Neural progenitor cell (in vitro differentiated cells): ENCODE measurements around the gene PATE2. TPM values are rescaled to one million over a fixed set of nuclear protein-coding genes. Genes with fewer than 3 reads are reported as not detected.

ENCODE experiments used
- DNase-seq: peaks from one replicate; pipeline ENCODE4 v3.0.0-alpha.2; 2016; ENCODE audit warnings: low spot score
- H2AFZ ChIP-seq: fragments of 200-600 bp; sonication (generic); replicated peaks from 2 replicates; pipeline ENCODE4 v1.6.1; 2016; ENCODE audit warnings: antibody characterized with exemption
- H3F3A ChIP-seq: fragments of 200-600 bp; sonication (generic); 2 replicates; pipeline ENCODE4 v1.6.1; 2016; ENCODE audit warnings: antibody characterized with exemption, low read depth
- H3K27ac ChIP-seq: fragments of 200-600 bp; sonication (generic); 2 replicates; pipeline ENCODE4 v1.5.1; 2016; ENCODE audit warnings: mild to moderate bottlenecking
- H3K27me3 ChIP-seq: fragments of 200-600 bp; sonication (generic); 2 replicates; pipeline ENCODE4 v1.6.1; 2016; ENCODE audit warnings: mild to moderate bottlenecking, moderate library complexity
- H3K36me3 ChIP-seq: fragments of 200-600 bp; sonication (generic); 2 replicates; pipeline ENCODE4 v1.5.1; 2016
- H3K4me1 ChIP-seq: fragments of 200-600 bp; sonication (generic); 2 replicates; pipeline ENCODE4 v1.6.1; 2016; ENCODE audit warnings: mixed run types
- H3K4me2 ChIP-seq: fragments of 200-600 bp; sonication (generic); 2 replicates; pipeline ENCODE4 v1.6.1; 2016
- H3K4me3 ChIP-seq: fragments of 200-600 bp; sonication (generic); 2 replicates; pipeline ENCODE4 v1.5.1; 2016
- H3K79me2 ChIP-seq: fragments of 200-600 bp; sonication (generic); 2 replicates; pipeline ENCODE4 v1.6.1; 2016; ENCODE audit warnings: low read depth
- H3K9ac ChIP-seq: fragments of 200-600 bp; sonication (generic); 2 replicates; pipeline ENCODE4 v1.6.1; 2016
- H3K9me3 ChIP-seq: fragments of 200-600 bp; sonication (generic); 2 replicates; pipeline ENCODE4 v1.5.1; 2016; ENCODE audit warnings: low read depth
- H4K20me1 ChIP-seq: fragments of 200-600 bp; sonication (generic); 2 replicates; pipeline ENCODE4 v1.6.1; 2016; ENCODE audit warnings: low read depth
- H3K27ac Mint-ChIP-seq: 3 replicates; pipeline ENCODE4 v1.8.0; 2021; ENCODE audit warnings: mixed read lengths
- H3K27me3 Mint-ChIP-seq: 2 replicates; pipeline ENCODE4 v1.8.0; 2022; ENCODE audit warnings: low read depth, mild to moderate bottlenecking, inconsistent platforms, moderate library complexity, mixed read lengths; ENCODE audit not compliant: insufficient read depth
- H3K36me3 Mint-ChIP-seq: 3 replicates; pipeline ENCODE4 v1.8.0; 2021; ENCODE audit warnings: mixed read lengths
- H3K4me1 Mint-ChIP-seq: 3 replicates; pipeline ENCODE4 v1.8.0; 2021; ENCODE audit warnings: mixed read lengths
- H3K4me3 Mint-ChIP-seq: 3 replicates; pipeline ENCODE4 v1.8.0; 2021; ENCODE audit warnings: mild to moderate bottlenecking, moderate library complexity, mixed read lengths
- H3K9me3 Mint-ChIP-seq: 3 replicates; pipeline ENCODE4 v1.8.0; 2020; ENCODE audit warnings: mixed read lengths
- EZH2 ChIP-seq: fragments of 200-600 bp; sonication (generic); IDR thresholded peaks from 2 replicates; pipeline ENCODE4 v1.6.1; 2017; ENCODE audit warnings: antibody characterized with exemption, mild to moderate bottlenecking, moderate library complexity
- EZH2phosphoT487 ChIP-seq: fragments of 200-600 bp; sonication (generic); IDR thresholded peaks from 2 replicates; pipeline ENCODE4 v1.6.1; 2017; ENCODE audit warnings: antibody characterized with exemption
- total RNA-seq: library from RNA; depleted of rRNA; stranded (reverse); fragments of >200 nt; gene quantifications from 2 replicates; pipeline ENCODE4 v1.2.3, GENCODE V29; 2015; ENCODE audit warnings: low replicate concordance
- TF ChIP-seq, protein P1 (sequence below): fragments of 200-600 bp; sonication (generic); IDR thresholded peaks from 2 replicates; pipeline ENCODE4 v1.5.1; 2017; ENCODE audit warnings: antibody characterized with exemption, mild to moderate bottlenecking

The PATE2 gene
- total RNA-seq, 1 donor from 2014 or later = 0.24 TPM

DNA sequence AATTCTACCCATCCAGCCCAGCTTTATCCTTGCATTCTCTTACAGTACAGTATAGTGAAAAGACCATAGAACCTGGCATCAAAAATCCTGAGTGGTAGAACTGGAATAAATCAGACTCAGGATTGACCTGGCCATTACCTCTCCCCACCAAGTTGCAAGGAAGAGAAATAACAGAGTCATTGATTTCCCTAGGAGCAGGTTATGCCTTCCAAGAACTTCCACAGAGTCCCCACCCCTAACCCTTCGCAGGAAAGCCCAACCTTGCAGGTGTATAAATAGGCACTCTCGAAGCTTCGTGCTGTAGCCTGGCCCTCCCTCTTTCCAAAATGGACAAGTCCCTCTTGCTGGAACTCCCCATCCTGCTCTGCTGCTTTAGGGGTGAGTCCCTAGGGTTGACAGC is 32.6 kb downstream of the PATE2 start, which contains the start of gene PATE1:
Gene PATE1 (plus strand): TSS at position 301 of the 400 bp plus-strand sequence. CDS start 26 bp downstream, at position 327.
- TF ChIP-seq EZH2 (no peak), EZH2phosphoT487 (no peak)
- TF ChIP-seq, protein P1, sequence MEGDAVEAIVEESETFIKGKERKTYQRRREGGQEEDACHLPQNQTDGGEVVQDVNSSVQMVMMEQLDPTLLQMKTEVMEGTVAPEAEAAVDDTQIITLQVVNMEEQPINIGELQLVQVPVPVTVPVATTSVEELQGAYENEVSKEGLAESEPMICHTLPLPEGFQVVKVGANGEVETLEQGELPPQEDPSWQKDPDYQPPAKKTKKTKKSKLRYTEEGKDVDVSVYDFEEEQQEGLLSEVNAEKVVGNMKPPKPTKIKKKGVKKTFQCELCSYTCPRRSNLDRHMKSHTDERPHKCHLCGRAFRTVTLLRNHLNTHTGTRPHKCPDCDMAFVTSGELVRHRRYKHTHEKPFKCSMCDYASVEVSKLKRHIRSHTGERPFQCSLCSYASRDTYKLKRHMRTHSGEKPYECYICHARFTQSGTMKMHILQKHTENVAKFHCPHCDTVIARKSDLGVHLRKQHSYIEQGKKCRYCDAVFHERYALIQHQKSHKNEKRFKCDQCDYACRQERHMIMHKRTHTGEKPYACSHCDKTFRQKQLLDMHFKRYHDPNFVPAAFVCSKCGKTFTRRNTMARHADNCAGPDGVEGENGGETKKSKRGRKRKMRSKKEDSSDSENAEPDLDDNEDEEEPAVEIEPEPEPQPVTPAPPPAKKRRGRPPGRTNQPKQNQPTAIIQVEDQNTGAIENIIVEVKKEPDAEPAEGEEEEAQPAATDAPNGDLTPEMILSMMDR = no peak
- H3K4me1 ChIP-seq = peaks cover 9% of the 10 kb centered on the region
- H3K9me3 ChIP-seq = no peaks in the 10 kb centered on the region
- no peak within 1 kb of the TSS for H3K9ac ChIP-seq
- H3F3A ChIP-seq = no peaks in the 10 kb centered on the region
- no peak within 1 kb of the TSS for H3K4me2 ChIP-seq
- H3K79me2 ChIP-seq = no peaks in the 10 kb centered on the region
- H3K36me3 ChIP-seq = no peaks in the 10 kb centered on the region
- no peaks in the 10 kb centered on the region for H3K36me3 Mint-ChIP-seq
- DNase-seq = no peak
- no peaks in the 10 kb centered on the region for H3K9me3 Mint-ChIP-seq
- no peak within 1 kb of the TSS for H3K27ac Mint-ChIP-seq
- no peaks in the 10 kb centered on the region for H4K20me1 ChIP-seq
- H3K27ac ChIP-seq = no peak within 1 kb of the TSS
- no peaks in the 10 kb centered on the region for H3K27me3 Mint-ChIP-seq
- H3K4me1 Mint-ChIP-seq = no peaks in the 10 kb centered on the region
- H3K4me3 ChIP-seq = no peak within 1 kb of the TSS
- H3K4me3 Mint-ChIP-seq = no peak within 1 kb of the TSS
- no peak within 1 kb of the TSS for H2AFZ ChIP-seq
- H3K27me3 ChIP-seq = peaks cover 11% of the 10 kb centered on the region

DNA sequence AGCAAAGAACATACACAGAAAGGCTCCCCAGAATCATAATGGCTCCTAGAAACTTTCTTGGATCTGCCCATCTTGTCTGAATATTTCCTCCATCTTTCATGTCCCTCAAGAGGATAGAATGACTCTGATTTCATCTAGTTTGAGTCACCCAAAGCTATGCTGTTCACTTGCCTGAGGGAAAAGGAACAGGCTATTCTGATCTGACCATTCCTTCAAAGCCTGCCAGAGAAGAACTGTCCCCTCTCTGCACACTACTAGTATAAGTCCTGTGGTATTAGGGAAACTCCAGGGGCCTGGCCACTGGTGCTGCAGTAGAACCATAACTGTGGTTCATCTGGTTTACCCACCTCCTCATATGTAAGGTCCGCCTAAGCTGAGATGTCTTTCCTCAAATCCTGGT is 34.9 kb downstream of the PATE2 start:
- H3K4me3 ChIP-seq = no peak overlapping the region
- H3K9me3 ChIP-seq = no peaks in the 10 kb centered on the region
- H3K9ac ChIP-seq = no peak overlapping the region
- H3F3A ChIP-seq = no peaks in the 10 kb centered on the region
- H3K36me3 ChIP-seq = no peaks in the 10 kb centered on the region
- H2AFZ ChIP-seq = no peak overlapping the region
- TF ChIP-seq, protein P1 = no peak
- TF ChIP-seq EZH2 = no peak
- TF ChIP-seq EZH2phosphoT487 = no peak
- Mint-ChIP-seq H3K36me3 (no peaks in the 10 kb centered on the region), H3K4me1 (peaks cover 7% of the 10 kb centered on the region), H3K9me3 (no peaks in the 10 kb centered on the region), H3K4me3 (no peak overlapping the region), H3K27me3 (no peaks in the 10 kb centered on the region), H3K27ac (no peak overlapping the region)
- H4K20me1 ChIP-seq = no peaks in the 10 kb centered on the region
- DNase-seq = no peak
- H3K27me3 ChIP-seq = peaks cover 5% of the 10 kb centered on the region
- H3K4me1 ChIP-seq = peaks cover 16% of the 10 kb centered on the region
- H3K4me2 ChIP-seq = no peak overlapping the region
- H3K27ac ChIP-seq = no peak overlapping the region
- no peaks in the 10 kb centered on the region for H3K79me2 ChIP-seq

- Histone ChIP-seq H3K27ac (no peak overlapping the region), H4K20me1 (no peaks in the 10 kb centered on the region), H3K27me3 (no peaks in the 10 kb centered on the region), H3K79me2 (no peaks in the 10 kb centered on the region), H3K4me3 (no peak overlapping the region), H3K36me3 (no peaks in the 10 kb centered on the region), H3K9ac (no peak overlapping the region), H3F3A (no peaks in the 10 kb centered on the region), H2AFZ (no peak overlapping the region), H3K9me3 (no peaks in the 10 kb centered on the region), H3K4me2 (no peak overlapping the region), H3K4me1 (peaks cover 16% of the 10 kb centered on the region)
- DNase-seq = no peak
- no peaks in the 10 kb centered on the region for H3K36me3 Mint-ChIP-seq
- no peak overlapping the region for H3K4me3 Mint-ChIP-seq
- TF ChIP-seq EZH2phosphoT487 (no peak), EZH2 (no peak)
- TF ChIP-seq, protein P1 = no peak
- H3K9me3 Mint-ChIP-seq = peaks cover 11% of the 10 kb centered on the region
- H3K4me1 Mint-ChIP-seq = peaks cover 7% of the 10 kb centered on the region
- no peaks in the 10 kb centered on the region for H3K27me3 Mint-ChIP-seq
- H3K27ac Mint-ChIP-seq = no peak overlapping the region
Measured at GRCh38 chr11:125740617-125741016, 38.0 kb downstream of the PATE2 start.
